Neural progenitor cell (in vitro differentiated cells): ENCODE measurements around the gene ARL3. TPM values are rescaled to one million over a fixed set of nuclear protein-coding genes. Genes with fewer than 3 reads are reported as not detected.

ENCODE experiments used
- DNase-seq: peaks from one replicate; pipeline ENCODE4 v3.0.0-alpha.2; 2016; ENCODE audit warnings: low spot score
- H2AFZ ChIP-seq: fragments of 200-600 bp; sonication (generic); replicated peaks from 2 replicates; pipeline ENCODE4 v1.6.1; 2016; ENCODE audit warnings: antibody characterized with exemption
- H3F3A ChIP-seq: fragments of 200-600 bp; sonication (generic); 2 replicates; pipeline ENCODE4 v1.6.1; 2016; ENCODE audit warnings: antibody characterized with exemption, low read depth
- H3K27ac ChIP-seq: fragments of 200-600 bp; sonication (generic); 2 replicates; pipeline ENCODE4 v1.5.1; 2016; ENCODE audit warnings: mild to moderate bottlenecking
- H3K27me3 ChIP-seq: fragments of 200-600 bp; sonication (generic); 2 replicates; pipeline ENCODE4 v1.6.1; 2016; ENCODE audit warnings: mild to moderate bottlenecking, moderate library complexity
- H3K36me3 ChIP-seq: fragments of 200-600 bp; sonication (generic); 2 replicates; pipeline ENCODE4 v1.5.1; 2016
- H3K4me1 ChIP-seq: fragments of 200-600 bp; sonication (generic); 2 replicates; pipeline ENCODE4 v1.6.1; 2016; ENCODE audit warnings: mixed run types
- H3K4me2 ChIP-seq: fragments of 200-600 bp; sonication (generic); 2 replicates; pipeline ENCODE4 v1.6.1; 2016
- H3K4me3 ChIP-seq: fragments of 200-600 bp; sonication (generic); 2 replicates; pipeline ENCODE4 v1.5.1; 2016
- H3K79me2 ChIP-seq: fragments of 200-600 bp; sonication (generic); 2 replicates; pipeline ENCODE4 v1.6.1; 2016; ENCODE audit warnings: low read depth
- H3K9ac ChIP-seq: fragments of 200-600 bp; sonication (generic); 2 replicates; pipeline ENCODE4 v1.6.1; 2016
- H3K9me3 ChIP-seq: fragments of 200-600 bp; sonication (generic); 2 replicates; pipeline ENCODE4 v1.5.1; 2016; ENCODE audit warnings: low read depth
- H4K20me1 ChIP-seq: fragments of 200-600 bp; sonication (generic); 2 replicates; pipeline ENCODE4 v1.6.1; 2016; ENCODE audit warnings: low read depth
- H3K27ac Mint-ChIP-seq: 3 replicates; pipeline ENCODE4 v1.8.0; 2021; ENCODE audit warnings: mixed read lengths
- H3K27me3 Mint-ChIP-seq: 2 replicates; pipeline ENCODE4 v1.8.0; 2022; ENCODE audit warnings: low read depth, mild to moderate bottlenecking, inconsistent platforms, moderate library complexity, mixed read lengths; ENCODE audit not compliant: insufficient read depth
- H3K36me3 Mint-ChIP-seq: 3 replicates; pipeline ENCODE4 v1.8.0; 2021; ENCODE audit warnings: mixed read lengths
- H3K4me1 Mint-ChIP-seq: 3 replicates; pipeline ENCODE4 v1.8.0; 2021; ENCODE audit warnings: mixed read lengths
- H3K4me3 Mint-ChIP-seq: 3 replicates; pipeline ENCODE4 v1.8.0; 2021; ENCODE audit warnings: mild to moderate bottlenecking, moderate library complexity, mixed read lengths
- H3K9me3 Mint-ChIP-seq: 3 replicates; pipeline ENCODE4 v1.8.0; 2020; ENCODE audit warnings: mixed read lengths
- CTCF ChIP-seq: fragments of 200-600 bp; sonication (generic); IDR thresholded peaks from 2 replicates; pipeline ENCODE4 v1.5.1; 2017; ENCODE audit warnings: antibody characterized with exemption, mild to moderate bottlenecking
- EZH2 ChIP-seq: fragments of 200-600 bp; sonication (generic); IDR thresholded peaks from 2 replicates; pipeline ENCODE4 v1.6.1; 2017; ENCODE audit warnings: antibody characterized with exemption, mild to moderate bottlenecking, moderate library complexity
- EZH2phosphoT487 ChIP-seq: fragments of 200-600 bp; sonication (generic); IDR thresholded peaks from 2 replicates; pipeline ENCODE4 v1.6.1; 2017; ENCODE audit warnings: antibody characterized with exemption
- total RNA-seq: library from RNA; depleted of rRNA; stranded (reverse); fragments of >200 nt; gene quantifications from 2 replicates; pipeline ENCODE4 v1.2.3, GENCODE V29; 2015; ENCODE audit warnings: low replicate concordance

ARL3 gene
- total RNA-seq, 1 donor from 2014 or later, result 29.7 TPM

- peaks cover 43% of the 10 kb centered on the region for H3K4me1 ChIP-seq
- Mint-ChIP-seq H3K27me3 (no peaks in the 10 kb centered on the region), H3K36me3 (peaks cover 8% of the 10 kb centered on the region), H3K4me3 (peak within 1 kb of the TSS; percentile 94), H3K9me3 (no peaks in the 10 kb centered on the region), H3K4me1 (peaks cover 63% of the 10 kb centered on the region), H3K27ac (peak within 1 kb of the TSS; percentile 88)
- peaks cover 35% of the 10 kb centered on the region for H3F3A ChIP-seq
- TF ChIP-seq EZH2phosphoT487, result no peak
- no peak for TF ChIP-seq CTCF
- peak; percentile 4 for TF ChIP-seq EZH2
- H3K36me3 ChIP-seq, result no peaks in the 10 kb centered on the region
- H4K20me1 ChIP-seq, result peaks cover 44% of the 10 kb centered on the region
- peak within 1 kb of the TSS; percentile 43 for H3K27ac ChIP-seq
- no peaks in the 10 kb centered on the region for H3K27me3 ChIP-seq
- peaks cover 91% of the 10 kb centered on the region for H3K79me2 ChIP-seq
- DNase-seq, result peak; percentile 76
- H3K4me3 ChIP-seq, result peak within 1 kb of the TSS; percentile 75
- H3K4me2 ChIP-seq, result peak within 1 kb of the TSS; percentile 97
- H3K9me3 ChIP-seq, result no peaks in the 10 kb centered on the region
- peak within 1 kb of the TSS; percentile 76 for H3K9ac ChIP-seq
- peak within 1 kb of the TSS; percentile 71 for H2AFZ ChIP-seq
These were observed 641 bp upstream of the ARL3 start, which contains the start of gene SFXN2 for GRCh38 chr10:102714621-102715455. SFXN2 (plus strand) TSS chr10:102714636; CDS start chr10:102726637, 12,001 bp downstream.

- Histone ChIP-seq H3K4me2 (peak overlapping the region; percentile 97), H3K9me3 (no peaks in the 10 kb centered on the region), H3F3A (peaks cover 30% of the 10 kb centered on the region), H3K4me1 (peaks cover 43% of the 10 kb centered on the region), H3K4me3 (peak overlapping the region; percentile 75), H3K36me3 (no peaks in the 10 kb centered on the region), H3K79me2 (peaks cover 91% of the 10 kb centered on the region), H3K9ac (peak overlapping the region; percentile 76), H2AFZ (peak overlapping the region; percentile 34), H3K27me3 (no peaks in the 10 kb centered on the region), H4K20me1 (peaks cover 49% of the 10 kb centered on the region), H3K27ac (peak overlapping the region; percentile 43)
- no peaks in the 10 kb centered on the region for H3K9me3 Mint-ChIP-seq
- H3K27me3 Mint-ChIP-seq, result no peaks in the 10 kb centered on the region
- TF ChIP-seq EZH2 (no peak), EZH2phosphoT487 (no peak), CTCF (no peak)
- DNase-seq, result no peak
- peak overlapping the region; percentile 88 for H3K27ac Mint-ChIP-seq
- H3K4me3 Mint-ChIP-seq, result peak overlapping the region; percentile 94
- H3K4me1 Mint-ChIP-seq, result peaks cover 56% of the 10 kb centered on the region
- peaks cover 6% of the 10 kb centered on the region for H3K36me3 Mint-ChIP-seq
These were observed 721 bp downstream of the ARL3 start for GRCh38 chr10:102713539-102713813.

GRCh38 chr10:102712843-102713538 lies 1.2 kb downstream of the ARL3 start:
- H3F3A ChIP-seq, result peaks cover 29% of the 10 kb centered on the region
- peak overlapping the region; percentile 43 for H3K27ac ChIP-seq
- Mint-ChIP-seq H3K27me3 (no peaks in the 10 kb centered on the region), H3K9me3 (no peaks in the 10 kb centered on the region), H3K4me3 (peak overlapping the region; percentile 94), H3K36me3 (peaks cover 6% of the 10 kb centered on the region), H3K4me1 (peaks cover 51% of the 10 kb centered on the region), H3K27ac (peak overlapping the region; percentile 88)
- peak overlapping the region; percentile 34 for H2AFZ ChIP-seq
- no peaks in the 10 kb centered on the region for H3K36me3 ChIP-seq
- H3K9ac ChIP-seq, result peak overlapping the region; percentile 76
- H3K79me2 ChIP-seq, result peaks cover 91% of the 10 kb centered on the region
- DNase-seq, result no peak
- H3K9me3 ChIP-seq, result no peaks in the 10 kb centered on the region
- H3K4me3 ChIP-seq, result peak overlapping the region; percentile 75
- peaks cover 48% of the 10 kb centered on the region for H4K20me1 ChIP-seq
- peak overlapping the region; percentile 97 for H3K4me2 ChIP-seq
- H3K27me3 ChIP-seq, result no peaks in the 10 kb centered on the region
- TF ChIP-seq EZH2phosphoT487 (no peak), CTCF (no peak), EZH2 (no peak)
- H3K4me1 ChIP-seq, result peaks cover 41% of the 10 kb centered on the region
